Daoy (cell line): ENCODE results near the gene SUGP2. TPM values are rescaled to one million over a fixed set of nuclear protein-coding genes. Genes with fewer than 3 reads are reported as not detected.

Experiments
- DNase-seq: peaks from one replicate; pipeline ENCODE4 v3.0.0-alpha.2; 2015; ENCODE audit warnings: low read depth
- total RNA-seq: library from RNA; depleted of rRNA; stranded (reverse); fragments of >200 nt; shearing (Covaris generic); gene quantifications from 2 replicates; pipeline ENCODE4 v1.2.3, GENCODE V29; 2014

SUGP2 gene
- total RNA-seq, 1 experiment from 2014 or later: 31.9 TPM

DNA sequence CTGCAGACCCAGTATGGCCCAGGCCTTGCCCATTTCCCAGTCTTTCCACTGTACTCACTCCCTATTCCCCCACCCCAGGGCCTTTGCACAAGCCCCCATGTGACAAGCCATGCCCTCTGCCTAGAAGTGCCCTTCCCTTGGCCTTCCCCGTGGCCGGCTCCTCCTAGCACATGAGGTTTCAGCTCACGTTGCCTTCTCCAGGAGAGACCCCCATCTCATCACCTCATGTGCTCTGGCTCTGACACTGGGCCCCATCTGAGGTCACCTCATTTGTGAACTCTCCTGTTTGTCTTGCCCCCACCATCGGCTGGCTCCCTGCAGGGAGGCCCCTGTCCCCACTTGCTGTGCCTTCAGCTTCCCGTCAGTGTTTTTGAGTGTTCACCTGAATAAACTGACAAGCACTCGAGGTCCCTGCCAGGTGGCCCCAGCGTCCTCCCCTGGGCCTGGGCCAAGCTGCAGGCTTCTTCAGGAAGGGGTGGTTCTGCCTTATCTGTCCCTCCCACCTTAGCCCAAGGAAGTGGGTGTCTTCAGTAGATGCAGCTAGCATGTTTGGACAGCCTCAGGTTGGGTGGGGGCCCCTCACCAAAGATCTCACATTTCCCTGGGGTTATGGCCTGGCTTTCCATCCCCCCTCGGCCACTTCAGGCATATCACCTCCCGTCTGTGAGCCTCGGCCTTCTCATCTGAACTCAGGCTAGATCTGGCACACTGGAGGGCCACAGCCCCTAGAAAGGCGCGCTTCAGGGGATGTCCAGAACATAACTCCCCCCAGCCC is 26.7 kb upstream of the SUGP2 start:
- DNase-seq: no peak

DNA sequence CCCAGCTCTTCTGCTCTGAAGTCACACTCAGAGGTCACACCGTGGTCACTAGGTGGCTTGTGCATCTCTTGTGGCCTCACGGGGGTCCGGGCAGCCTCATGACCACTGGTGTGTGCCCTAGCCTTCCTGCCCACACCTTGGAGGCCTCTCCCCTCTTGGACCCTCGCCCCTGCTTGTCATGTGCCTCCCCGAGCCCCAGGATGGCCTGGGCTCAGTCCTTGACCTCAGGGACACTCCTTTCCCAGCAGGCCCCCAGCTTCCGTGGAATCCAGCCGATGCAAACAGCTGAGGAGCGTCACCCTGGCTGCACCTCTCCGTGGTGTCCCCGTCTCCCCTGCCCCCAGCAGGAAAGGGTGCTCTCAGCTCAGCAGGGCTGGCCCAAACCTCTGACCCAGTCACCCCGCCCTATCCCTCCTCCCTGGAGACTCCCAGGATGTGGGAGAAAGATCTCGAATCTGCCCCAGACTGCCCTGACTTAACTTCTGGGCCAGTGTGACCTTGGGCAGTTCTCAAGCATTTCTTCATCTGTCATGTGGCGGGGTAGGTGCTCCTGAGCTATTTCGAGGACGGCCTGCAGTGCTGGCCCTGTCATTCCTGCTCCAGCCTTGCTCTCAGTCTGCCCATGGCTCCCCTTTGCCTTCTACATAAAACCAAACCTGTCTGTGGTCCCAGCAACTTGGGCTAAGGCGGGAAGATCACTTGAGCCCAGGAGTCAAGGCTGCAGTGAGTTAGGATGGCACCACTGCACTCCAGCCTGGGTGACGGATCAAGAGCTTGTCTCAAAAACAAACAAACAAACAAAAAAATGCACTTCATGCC is 25.9 kb upstream of the SUGP2 start:
- no peak for DNase-seq

DNA sequence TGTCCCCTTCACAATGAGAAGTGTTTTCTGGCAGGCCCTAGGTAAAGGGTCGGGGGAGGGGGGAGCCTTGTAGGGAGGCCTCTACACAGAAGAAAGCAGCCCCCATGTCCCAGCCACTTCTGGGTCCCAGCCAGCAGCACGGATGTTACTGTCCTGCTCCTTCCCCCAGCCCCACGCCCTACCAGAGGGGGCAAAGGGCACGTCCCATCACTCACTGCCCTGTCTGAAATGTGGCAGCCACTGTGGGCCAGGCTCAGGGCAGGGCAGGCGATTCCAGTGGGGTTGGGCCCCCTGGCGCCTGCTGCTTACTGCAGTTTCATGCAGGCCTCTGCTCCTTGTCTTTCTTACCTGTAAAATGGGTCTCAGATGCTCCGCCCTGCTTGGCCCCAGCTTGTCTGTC is 24.4 kb upstream of the SUGP2 start:
- no peak for DNase-seq

DNA sequence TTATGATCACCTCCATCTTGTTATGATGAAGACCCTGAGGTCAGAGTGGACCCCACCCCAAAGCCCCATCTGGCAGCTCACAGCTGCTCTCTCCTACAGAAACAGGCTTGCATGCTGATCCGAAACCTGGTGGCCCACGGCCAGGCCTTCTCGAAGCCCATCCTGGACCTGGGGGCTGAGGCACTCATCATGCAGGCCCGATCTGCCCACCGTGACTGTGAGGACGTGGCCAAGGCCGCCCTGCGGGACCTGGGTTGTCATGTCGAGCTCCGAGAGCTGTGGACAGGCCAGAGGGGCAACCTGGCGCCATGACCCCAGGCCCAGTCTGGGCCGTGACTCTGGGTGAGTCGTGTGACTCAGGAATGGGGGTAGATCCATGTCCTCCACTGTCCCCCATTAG is 24.0 kb upstream of the SUGP2 start:
- no peak for DNase-seq

DNA sequence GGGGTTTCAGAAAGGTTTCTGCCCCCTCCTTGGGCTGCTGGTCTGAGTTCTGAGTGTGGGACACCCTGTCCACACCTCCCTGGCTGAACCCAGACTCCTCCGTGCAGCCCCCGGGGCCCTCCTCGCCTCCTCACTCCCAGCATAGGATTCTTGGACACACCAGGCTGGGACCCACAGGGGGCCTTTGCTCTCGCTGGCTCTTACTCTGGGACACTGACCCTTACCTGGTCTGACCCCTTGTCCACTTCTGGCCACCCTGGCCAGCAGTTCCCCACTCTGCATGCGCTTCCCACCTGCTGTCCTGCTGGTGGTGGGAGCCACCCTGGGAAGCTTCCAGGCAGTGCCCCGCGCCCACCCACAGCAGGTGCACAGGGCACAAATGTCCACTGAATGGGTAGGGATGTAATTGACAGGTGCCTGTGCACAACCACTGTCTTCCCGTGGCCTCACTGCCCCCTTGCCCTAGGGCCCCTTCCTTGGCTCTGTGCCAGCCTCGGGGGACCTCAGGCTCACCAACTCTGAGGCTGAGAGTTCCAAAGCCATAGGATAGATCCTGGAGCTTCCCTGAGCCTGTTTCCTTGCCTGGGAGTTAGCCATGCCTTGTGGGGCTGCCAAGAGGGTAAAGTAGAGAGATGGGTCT is 23.4 kb upstream of the SUGP2 start:
- no peak for DNase-seq

DNA sequence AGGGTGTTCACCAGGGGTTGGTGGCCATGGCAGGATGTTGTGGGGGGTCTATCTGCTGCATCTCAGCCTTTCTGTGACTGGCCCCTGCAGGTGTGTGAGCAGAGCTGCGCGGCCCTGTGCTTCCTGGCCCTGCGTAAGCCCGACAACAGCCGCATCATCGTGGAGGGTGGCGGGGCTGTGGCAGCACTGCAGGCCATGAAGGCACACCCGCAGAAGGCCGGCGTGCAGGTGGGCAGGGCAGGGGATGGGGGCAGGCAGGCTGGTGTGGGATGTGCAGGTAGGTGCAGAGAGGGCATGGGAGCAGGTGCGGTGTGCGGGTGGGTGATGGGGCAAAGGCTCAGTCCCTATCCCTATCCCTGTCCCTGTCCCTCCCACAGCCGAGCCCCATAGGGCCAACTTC is 22.4 kb upstream of the SUGP2 start:
- no peak for DNase-seq

DNA sequence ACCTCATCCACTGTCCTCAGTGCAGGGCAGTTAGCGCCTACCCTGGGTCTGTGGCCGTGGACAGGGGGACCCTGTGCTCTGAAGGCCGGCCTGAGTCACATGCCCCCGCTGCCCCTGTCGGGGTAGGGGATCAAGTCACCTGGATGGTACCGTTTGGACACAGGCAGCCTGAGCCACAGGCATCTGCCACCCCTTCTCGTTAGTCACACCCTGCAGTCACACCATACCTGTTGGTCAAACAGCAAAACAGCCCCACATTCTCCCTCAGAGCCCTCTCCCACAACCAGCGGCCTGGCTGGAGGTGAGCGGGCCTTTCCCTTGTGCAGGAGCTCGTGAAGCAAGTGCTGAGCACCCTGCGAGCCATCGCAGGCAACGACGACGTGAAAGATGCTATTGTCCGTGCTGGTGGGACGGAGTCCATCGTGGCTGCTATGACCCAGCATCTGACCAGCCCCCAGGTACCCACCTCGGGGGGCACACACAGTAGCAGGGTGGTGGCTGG is 21.7 kb upstream of the SUGP2 start:
- no peak for DNase-seq

DNA sequence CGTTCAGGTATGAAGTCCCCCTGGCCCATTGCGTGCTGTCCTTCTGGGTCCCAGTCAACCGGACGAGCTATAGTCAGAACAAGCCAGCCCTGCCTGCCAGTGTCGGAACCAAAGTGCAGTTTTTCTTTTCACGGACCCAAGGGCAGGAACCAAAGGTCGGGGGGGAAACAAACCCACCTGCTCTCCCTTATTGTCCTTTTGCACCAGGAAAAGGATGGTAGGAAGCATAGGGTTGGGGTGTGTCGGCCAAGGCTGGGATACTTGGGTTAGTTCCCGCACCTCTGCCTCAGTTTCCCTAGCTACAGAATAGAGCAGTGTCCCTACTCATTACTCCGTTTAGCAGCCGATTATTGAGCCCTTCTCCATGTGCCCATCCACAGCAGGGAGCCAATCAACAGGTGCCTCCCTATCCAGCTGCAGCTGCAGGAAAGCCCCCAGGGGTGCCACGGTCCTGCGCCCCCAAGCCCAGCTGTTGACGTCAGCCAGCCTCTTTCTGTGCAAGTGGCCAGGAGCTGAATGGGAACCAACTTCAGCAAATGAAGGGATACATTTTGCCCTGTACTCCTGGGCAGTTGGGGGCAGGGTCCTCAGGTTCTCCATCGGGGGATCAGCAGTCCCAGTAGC is 21.1 kb upstream of the SUGP2 start:
- no peak for DNase-seq

DNA sequence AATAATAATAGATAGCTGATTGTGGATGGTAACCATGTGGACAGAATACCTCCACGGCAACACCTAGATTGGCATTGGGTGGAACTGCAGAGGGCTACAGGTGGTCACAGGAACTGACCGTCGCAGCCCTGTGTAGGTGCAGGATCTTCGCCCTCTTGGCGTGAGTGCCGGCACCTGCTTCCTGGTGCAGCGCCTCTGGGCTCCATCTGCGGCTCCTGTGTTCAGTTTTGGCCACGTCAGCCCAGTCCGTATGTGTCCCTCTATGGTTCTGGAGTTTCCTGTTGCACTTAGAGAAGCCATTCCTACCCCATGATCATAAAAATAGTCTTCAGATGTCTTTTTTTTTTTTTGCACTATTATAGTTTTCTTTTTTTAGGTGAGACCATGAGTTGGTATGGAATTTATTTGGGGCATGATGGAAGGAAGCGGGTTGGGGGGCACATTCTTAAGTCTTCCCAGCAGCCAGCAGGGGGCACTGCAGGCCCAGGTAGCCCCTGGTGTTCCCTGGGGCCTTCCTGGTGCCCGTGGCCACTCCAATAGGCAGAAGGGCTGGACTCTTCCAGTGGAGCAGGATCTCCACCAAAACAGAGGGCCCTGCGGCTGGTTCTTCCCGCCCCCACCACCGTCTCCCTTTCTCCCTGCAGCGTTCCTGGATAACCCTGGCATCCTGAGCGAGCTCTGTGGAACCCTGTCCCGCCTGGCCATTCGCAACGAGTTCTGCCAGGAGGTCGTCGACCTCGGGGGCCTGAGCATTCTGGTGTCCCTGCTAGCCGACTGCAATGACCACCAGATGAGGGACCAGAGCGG is 20.4 kb upstream of the SUGP2 start:
- peak; percentile 62 for DNase-seq

DNA sequence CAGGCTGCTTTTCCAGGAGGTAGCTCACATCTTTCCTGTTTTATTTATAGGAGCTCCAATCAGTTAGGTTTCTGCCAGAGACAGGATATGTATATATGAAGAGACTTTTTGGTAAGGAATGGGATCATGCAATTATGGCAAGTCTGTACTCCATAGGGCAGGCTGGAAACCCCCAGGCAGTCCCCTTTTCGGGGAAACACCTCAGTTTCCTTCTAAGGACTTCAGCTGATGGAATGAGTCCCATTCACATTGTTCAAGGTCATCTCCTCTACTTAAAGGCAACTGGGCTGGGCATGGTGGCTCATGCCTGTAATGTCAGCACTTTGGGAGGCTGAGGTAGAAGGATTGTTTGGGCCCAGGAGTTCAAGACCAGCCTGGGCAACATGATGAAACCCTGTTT is 19.6 kb upstream of the SUGP2 start:
- no peak for DNase-seq

DNA sequence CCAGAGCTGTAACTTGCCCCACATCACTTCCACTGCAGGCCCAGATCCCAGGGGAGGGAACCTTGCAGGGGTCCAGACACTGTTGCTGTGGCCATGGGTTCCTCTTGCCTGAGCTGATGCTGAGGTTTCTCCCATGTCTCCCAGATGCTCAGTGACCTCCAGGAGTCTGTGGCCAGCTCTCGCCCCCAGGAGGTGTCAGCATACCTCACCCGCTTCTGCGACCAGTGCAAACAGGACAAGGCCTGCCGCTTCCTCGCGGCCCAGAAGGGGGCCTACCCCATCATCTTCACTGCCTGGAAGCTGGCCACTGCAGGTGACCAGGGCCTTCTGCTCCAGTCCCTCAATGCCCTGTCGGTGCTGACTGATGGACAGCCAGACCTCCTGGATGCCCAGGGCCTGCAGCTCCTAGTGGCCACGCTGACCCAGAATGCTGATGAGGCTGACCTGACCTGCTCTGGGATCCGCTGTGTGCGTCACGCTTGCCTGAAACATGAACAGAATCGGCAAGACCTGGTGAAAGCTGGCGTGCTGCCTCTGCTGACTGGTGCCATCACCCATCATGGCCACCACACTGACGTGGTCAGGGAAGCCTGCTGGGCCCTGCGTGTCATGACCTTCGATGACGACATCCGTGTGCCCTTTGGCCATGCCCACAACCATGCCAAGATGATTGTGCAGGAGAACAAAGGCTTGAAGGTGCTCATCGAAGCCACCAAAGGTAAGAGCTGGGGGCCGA is 18.3 kb upstream of the SUGP2 start:
- DNase-seq: no peak

DNA sequence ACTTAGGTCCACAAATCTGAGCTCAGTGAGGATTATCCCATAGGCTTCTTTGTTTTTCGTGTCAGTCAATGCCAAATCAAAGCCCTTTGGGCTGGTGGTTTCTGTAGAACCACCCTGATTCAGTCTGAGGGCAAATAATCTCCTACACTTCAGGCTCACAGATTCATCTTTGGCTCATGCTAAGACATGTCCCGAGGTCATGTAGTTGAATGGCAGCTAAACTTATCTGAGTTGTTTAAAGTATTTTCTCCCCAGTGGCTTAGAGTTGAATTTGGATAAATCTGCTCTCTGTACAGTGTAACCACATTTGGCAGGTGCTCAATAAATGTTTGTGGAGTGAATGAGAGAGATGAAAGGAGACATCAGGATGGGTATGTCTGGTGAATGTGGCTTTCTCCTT is 17.4 kb upstream of the SUGP2 start:
- no peak for DNase-seq

DNA sequence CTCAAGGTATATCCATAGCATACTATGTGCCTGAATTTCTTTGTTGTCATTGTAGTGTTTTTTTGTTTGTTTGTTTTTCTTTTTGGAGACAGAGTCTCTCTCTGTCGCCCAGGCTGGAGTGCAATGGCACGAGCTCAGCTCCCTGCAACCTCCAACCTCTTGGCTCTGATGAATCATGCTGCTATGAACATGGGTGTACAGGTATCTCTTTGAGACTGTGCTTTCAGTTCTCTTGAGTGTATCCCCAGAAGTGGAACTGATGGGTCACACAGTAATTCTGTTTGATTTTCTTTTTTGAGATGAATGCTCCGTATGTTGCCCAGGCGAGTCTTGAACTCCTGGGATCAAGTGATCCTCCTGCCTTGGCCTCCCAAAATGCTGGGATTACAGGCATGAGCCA is 16.8 kb upstream of the SUGP2 start:
- DNase-seq: no peak

DNA sequence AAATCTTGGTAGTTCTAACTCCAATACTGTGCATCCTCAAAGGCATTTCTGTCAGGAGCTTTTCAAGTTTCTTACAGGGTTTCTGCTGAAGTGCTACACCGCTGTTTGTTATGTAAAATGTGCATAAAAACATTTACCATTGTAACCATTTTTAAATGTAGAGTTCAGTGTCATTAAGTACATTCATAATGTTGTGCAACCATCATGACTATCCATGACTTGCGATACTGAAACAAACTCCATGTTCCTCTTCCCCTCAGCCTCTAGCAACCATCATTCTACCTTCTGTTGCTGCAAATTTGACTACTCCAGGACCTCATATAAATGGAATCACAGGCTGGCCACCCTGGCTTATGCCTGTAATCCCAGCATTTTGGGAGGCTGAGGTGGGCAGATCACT is 16.1 kb upstream of the SUGP2 start:
- DNase-seq: no peak

DNA sequence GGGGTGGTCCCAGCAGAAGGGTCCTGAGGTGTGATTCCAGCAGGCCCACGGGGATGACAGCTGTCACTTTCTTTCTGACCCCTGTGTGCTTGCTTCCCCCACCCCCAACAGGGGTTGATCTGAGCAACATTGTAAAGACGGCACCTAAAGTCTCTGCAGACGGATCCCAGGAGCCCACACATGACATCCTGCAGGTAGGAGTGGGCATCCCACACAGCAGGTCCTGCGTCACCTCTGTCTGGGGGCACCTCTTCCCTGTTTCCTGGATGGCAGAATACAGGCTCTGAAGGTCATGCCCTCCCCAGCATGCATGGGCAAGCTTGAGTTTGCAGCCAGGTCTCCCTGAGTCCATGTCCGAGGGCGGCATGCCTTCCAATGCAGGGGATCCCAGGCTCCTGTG is 10.6 kb upstream of the SUGP2 start:
- no peak for DNase-seq

DNA sequence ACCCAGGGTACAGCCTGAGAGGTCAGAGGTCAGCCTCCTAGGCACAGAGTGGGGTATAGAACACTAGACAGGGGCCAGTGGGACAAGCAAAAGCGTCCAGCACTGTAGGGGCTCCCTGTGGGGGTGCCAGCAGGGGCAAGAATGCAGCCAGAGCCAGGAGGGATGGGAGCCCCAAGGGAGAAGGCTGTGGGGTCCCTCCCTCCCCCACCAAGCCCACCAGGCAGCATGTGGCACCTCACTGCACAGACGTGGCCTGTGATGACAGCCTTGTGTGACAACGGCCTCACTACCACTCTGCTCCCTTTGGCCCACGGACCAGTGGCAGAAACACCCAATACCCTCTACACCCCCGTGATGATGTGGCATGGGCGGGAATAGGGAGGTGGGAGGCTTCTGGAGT is 10.2 kb upstream of the SUGP2 start:
- no peak for DNase-seq

DNA sequence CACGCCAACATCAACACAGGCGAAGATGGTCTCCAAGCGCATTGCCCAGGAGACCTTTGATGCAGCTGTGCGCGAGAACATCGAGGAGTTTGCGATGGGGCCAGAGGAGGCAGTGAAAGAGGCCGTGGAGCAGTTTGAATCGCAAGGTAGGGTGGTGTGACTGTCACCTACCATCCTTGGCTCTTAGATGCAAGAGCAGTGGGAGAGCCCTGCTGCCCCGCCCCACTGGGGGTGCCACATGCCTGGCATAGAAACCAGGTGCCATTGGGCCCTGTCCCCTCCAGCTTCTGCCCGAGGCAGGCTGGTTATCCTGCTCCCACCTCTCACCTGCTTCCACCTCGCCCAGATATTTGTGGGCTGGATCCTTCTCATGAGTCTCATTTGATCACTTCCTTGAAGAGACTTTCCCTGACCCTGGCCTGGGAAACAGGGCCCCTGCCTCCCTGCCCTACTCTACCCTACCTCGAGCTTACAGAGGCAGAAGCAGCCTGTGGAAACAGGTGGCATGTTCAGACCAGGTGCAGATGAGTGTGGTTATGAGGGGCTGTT is 9.5 kb upstream of the SUGP2 start:
- no peak for DNase-seq

DNA sequence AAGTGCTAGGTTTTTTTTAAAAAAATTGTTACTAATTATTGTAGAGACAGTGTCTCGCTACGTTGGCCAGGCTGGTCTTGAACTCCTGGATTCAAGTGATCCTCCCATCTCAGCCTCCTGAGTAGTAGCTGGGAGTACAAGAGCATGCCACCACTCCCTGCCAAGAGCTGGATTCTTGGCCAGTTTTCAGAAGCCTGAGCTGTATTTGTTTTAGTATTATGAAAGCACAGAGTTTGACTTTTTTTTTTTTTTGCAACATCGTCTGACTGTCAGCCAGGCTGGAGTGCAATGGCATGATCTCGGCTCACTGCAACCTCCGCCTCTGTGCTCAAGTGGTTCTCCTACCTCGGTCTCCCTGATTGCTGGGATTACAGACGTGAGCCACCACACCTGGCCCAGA is 7.1 kb upstream of the SUGP2 start:
- DNase-seq: no peak

DNA sequence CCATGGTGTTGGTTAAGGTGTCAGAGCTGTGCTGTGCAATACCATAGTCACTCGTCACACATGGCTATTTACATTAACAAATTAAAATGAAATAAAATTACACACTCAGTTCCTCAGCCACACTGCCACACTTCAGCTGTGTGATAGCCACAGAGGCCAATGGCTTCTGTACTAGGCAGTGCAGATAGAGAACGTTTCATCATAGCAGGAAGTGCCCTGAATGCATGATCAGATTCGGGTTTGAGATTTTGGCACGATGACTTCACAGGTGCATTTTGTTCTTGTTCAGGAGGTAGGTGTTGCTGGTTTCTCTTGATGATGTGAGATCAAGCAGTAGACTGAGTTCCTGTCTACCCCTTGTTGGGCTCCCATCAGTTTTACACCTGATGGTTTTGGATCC is 6.6 kb upstream of the SUGP2 start:
- DNase-seq: no peak

DNA sequence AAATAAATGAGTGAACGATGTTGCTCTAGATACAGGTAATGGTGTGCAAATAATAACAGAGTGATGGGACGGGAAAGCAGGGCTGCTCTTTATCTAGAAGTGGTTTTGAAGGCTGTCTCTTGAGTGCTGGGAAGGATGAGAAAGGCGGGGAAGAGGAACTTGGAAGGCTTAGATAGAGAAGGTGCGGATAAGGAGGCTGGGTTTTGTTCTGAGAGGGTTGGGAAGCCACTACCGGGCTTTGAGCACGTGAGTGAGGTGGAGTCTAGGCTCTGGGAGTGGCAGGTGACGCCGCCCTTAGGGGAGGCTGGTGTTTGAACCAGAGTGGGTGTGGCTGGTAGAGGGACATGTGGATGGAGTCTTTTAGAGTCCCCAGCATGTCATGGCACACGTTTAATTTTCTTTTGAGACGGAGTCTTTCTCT is 897 bp upstream of the SUGP2 start:
- peak; percentile 91 for DNase-seq

DNA sequence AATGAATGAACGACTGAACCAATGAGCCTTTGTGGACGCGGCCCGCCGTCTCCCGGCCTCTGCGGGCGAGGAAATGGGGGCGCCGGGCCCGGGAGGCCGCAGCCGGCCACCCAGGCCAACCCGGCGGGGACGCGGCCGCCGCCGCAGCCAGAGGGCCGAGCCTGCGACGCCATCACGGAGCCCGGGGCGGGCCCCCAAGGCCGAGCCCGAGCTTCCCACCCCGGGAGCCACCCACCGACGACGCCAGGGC is 216 bp downstream of the SUGP2 start:
- DNase-seq: no peak
